Trophoblast cell (in vitro differentiated cells and primary cell): ENCODE data around the gene AURKA.
"Not testable (repeated sequence)": the region's sequence is repeated elsewhere in the genome, so short reads cannot be mapped to it uniquely, and the experiment has no call there.

Source experiments
- DNase-seq, 2 donors: peaks; one replicate each; pipeline ENCODE4 v3.0.0-alpha.2; 2016
- H2AFZ ChIP-seq: 2 replicates; pipeline ENCODE4 v1.6.1; 2013; ENCODE audit warnings: low read length, moderate library complexity, mild to moderate bottlenecking; ENCODE audit not compliant: insufficient read depth, poor library complexity
- H2AK5ac ChIP-seq: 2 replicates; pipeline ENCODE4 v1.6.1; 2013; ENCODE audit warnings: mild to moderate bottlenecking, low read length
- H2BK120ac ChIP-seq: 2 replicates; pipeline ENCODE4 v1.6.1; 2013; ENCODE audit warnings: low read length, mild to moderate bottlenecking, moderate library complexity; ENCODE audit not compliant: insufficient read depth, poor library complexity
- H2BK12ac ChIP-seq: 2 replicates; pipeline ENCODE4 v1.6.1; 2013; ENCODE audit warnings: mild to moderate bottlenecking, low read length, moderate library complexity
- H2BK5ac ChIP-seq: 2 replicates; pipeline ENCODE4 v1.6.1; 2013; ENCODE audit warnings: low read length, low read depth, moderate library complexity, mild to moderate bottlenecking; ENCODE audit not compliant: poor library complexity
- H3K14ac ChIP-seq: 2 replicates; pipeline ENCODE4 v1.6.1; 2013; ENCODE audit warnings: mild to moderate bottlenecking, low read length
- H3K18ac ChIP-seq: 2 replicates; pipeline ENCODE4 v1.6.1; 2013; ENCODE audit warnings: mild to moderate bottlenecking, low read length
- H3K23ac ChIP-seq: 2 replicates; pipeline ENCODE4 v1.6.1; 2013; ENCODE audit warnings: low read length
- H3K27ac ChIP-seq: 2 replicates; pipeline ENCODE4 v1.5.1; 2013; ENCODE audit warnings: low read depth, mild to moderate bottlenecking, inconsistent platforms, low read length, moderate library complexity
- H3K27me3 ChIP-seq: 2 replicates; pipeline ENCODE4 v1.6.1; 2013; ENCODE audit warnings: inconsistent platforms, mild to moderate bottlenecking, low read length, moderate library complexity; ENCODE audit not compliant: insufficient read depth
- H3K36me3 ChIP-seq, 2 experiments: 1 replicate in 1 of 2; 2 replicates in 1 of 2; pipeline ENCODE4 v1.6.1; 2013; ENCODE audit warnings: low read length in 2 of 2, mild to moderate bottlenecking in 2 of 2, moderate library complexity in 1 of 2; ENCODE audit not compliant: insufficient read depth in 2 of 2, control insufficient read depth in 1 of 2
- H3K4ac ChIP-seq: 2 replicates; pipeline ENCODE4 v1.6.1; 2013; ENCODE audit warnings: low read depth, mild to moderate bottlenecking, low read length, moderate library complexity
- H3K4me1 ChIP-seq, 2 experiments: 1 replicate in 1 of 2; 2 replicates in 1 of 2; pipeline ENCODE4 v1.6.1; 2013; ENCODE audit warnings: low read length in 2 of 2, mild to moderate bottlenecking in 2 of 2, moderate library complexity in 1 of 2; ENCODE audit not compliant: insufficient read depth in 2 of 2, control insufficient read depth in 1 of 2
- H3K4me2 ChIP-seq: 2 replicates; pipeline ENCODE4 v1.6.1; 2013; ENCODE audit warnings: inconsistent platforms, mild to moderate bottlenecking, low read length, moderate library complexity
- H3K4me3 ChIP-seq: 2 replicates; pipeline ENCODE4 v1.5.1; 2013; ENCODE audit warnings: mild to moderate bottlenecking, low read depth, low read length, inconsistent platforms
- H3K79me1 ChIP-seq: one replicate; pipeline ENCODE4 v1.6.1; 2013; ENCODE audit warnings: low read length
- H3K79me2 ChIP-seq: 2 replicates; pipeline ENCODE4 v1.6.1; 2013; ENCODE audit warnings: low read length, mild to moderate bottlenecking; ENCODE audit not compliant: control insufficient read depth, insufficient read depth, poor library complexity
- H3K9ac ChIP-seq: 2 replicates; pipeline ENCODE4 v1.6.1; 2013; ENCODE audit warnings: mild to moderate bottlenecking, low read length
- H3K9me3 ChIP-seq: 2 replicates; pipeline ENCODE4 v1.6.1; 2013; ENCODE audit warnings: low read depth, mild to moderate bottlenecking, control low read depth, inconsistent platforms, low read length; ENCODE audit not compliant: insufficient read depth
- H4K12ac ChIP-seq: 2 replicates; pipeline ENCODE4 v1.6.1; 2013; ENCODE audit warnings: low read depth, mild to moderate bottlenecking, low read length, moderate library complexity
- H4K8ac ChIP-seq: 2 replicates; pipeline ENCODE4 v1.6.1; 2013; ENCODE audit warnings: low read depth, mild to moderate bottlenecking, low read length, moderate library complexity
- H4K91ac ChIP-seq: one replicate; pipeline ENCODE4 v1.6.1; 2013; ENCODE audit warnings: low read depth, mild to moderate bottlenecking, low read length, moderate library complexity
- WGBS: extraction: QIAGEN DNeasy Blood & Tissue Kit; methylation state at CpG from one replicate; pipeline ENCODE4 v1.1.7; 2013; ENCODE audit warnings: missing lambda C conversion rate; ENCODE audit not compliant: insufficient read length, insufficient coverage; ENCODE audit errors: extremely low coverage; 5-methylcytosine and 5-hydroxymethylcytosine counted together

AURKA gene

GRCh38 chr20:56392881-56393482 is 967 bp upstream of the AURKA start:
- Histone ChIP-seq H3K23ac (no peak overlapping the region), H2BK5ac (peak overlapping the region; percentile 66), H2BK12ac (no peak overlapping the region), H3K4ac (peak overlapping the region; percentile 9), H4K8ac (peak overlapping the region; percentile 40), H4K12ac (peak overlapping the region; percentile 78), H4K91ac (peak overlapping the region; percentile 17), H2AK5ac (no peak overlapping the region), H2BK120ac (peak overlapping the region; percentile 40), H3K27me3 (no peaks in the 10 kb centered on the region), H3K79me2 (peaks cover 14% of the 10 kb centered on the region), H3K9ac (peak overlapping the region; percentile 83), H3K79me1 (peaks cover 9% of the 10 kb centered on the region), H3K27ac (peak overlapping the region; percentile 81), H3K4me3 (peak overlapping the region; percentile 90), H3K36me3 (peaks cover 12 to 40% of the 10 kb centered on the region in 2 experiments), H3K4me2 (peak overlapping the region; percentile 67), H3K14ac (peak overlapping the region; percentile 38), H2AFZ (peak overlapping the region; percentile 13), H3K18ac (peak overlapping the region; percentile 4), H3K4me1 (peaks cover 0 to 8% of the 10 kb centered on the region in 2 experiments), H3K9me3 (no peaks in the 10 kb centered on the region)
- DNase-seq = no peak
- WGBS = no CpG with 5 or more reads among the region's 18 CpGs

GRCh38 chr20:56391596-56392131 is 351 bp downstream of the AURKA start:
- Histone ChIP-seq H2BK12ac (no peak overlapping the region), H3K27me3 (no peaks in the 10 kb centered on the region), H2AFZ (peak overlapping the region; percentile 68), H2AK5ac (no peak overlapping the region), H3K79me1 (peaks cover 9% of the 10 kb centered on the region), H3K9ac (peak overlapping the region; percentile 59), H3K4me1 (peaks cover 0 to 8% of the 10 kb centered on the region in 2 experiments), H3K4me3 (peak overlapping the region; percentile 87), H3K79me2 (peaks cover 14% of the 10 kb centered on the region), H4K91ac (peak overlapping the region; percentile 67), H4K8ac (peak overlapping the region; percentile 63), H3K4ac (peak overlapping the region; percentile 80), H3K9me3 (no peaks in the 10 kb centered on the region), H3K23ac (no peak overlapping the region), H4K12ac (peak overlapping the region; percentile 14), H3K36me3 (peaks cover 10 to 34% of the 10 kb centered on the region in 2 experiments), H3K27ac (peak overlapping the region; percentile 22), H2BK5ac (peak overlapping the region; percentile 52), H3K14ac (peak overlapping the region; percentile 41), H2BK120ac (peak overlapping the region; percentile 15), H3K4me2 (peak overlapping the region; percentile 76), H3K18ac (peak overlapping the region; percentile 48)
- no CpG with 5 or more reads among the region's 29 CpGs for WGBS
- DNase-seq = peak; percentile 6 to 11

- H4K8ac ChIP-seq = no peak overlapping the region
- H3K14ac ChIP-seq = no peak overlapping the region
- peaks cover 13 to 37% of the 10 kb centered on the region in 2 experiments for H3K36me3 ChIP-seq
- H3K4me2 ChIP-seq = peak overlapping the region; percentile 76
- H3K23ac ChIP-seq = no peak overlapping the region
- peaks cover 9% of the 10 kb centered on the region for H3K79me1 ChIP-seq
- H3K4me1 ChIP-seq = peaks cover 0 to 8% of the 10 kb centered on the region in 2 experiments
- H3K27ac ChIP-seq = no peak overlapping the region
- WGBS = no CpG with 5 or more reads among the region's 10 CpGs
- H3K79me2 ChIP-seq = peaks cover 15% of the 10 kb centered on the region
- no peak overlapping the region for H2BK12ac ChIP-seq
- peak overlapping the region; percentile 66 for H3K4ac ChIP-seq
- H3K9me3 ChIP-seq = no peaks in the 10 kb centered on the region
- no peak for DNase-seq
- H4K91ac ChIP-seq = no peak overlapping the region
- H2BK120ac ChIP-seq = no peak overlapping the region
- no peaks in the 10 kb centered on the region for H3K27me3 ChIP-seq
- no peak overlapping the region for H2AK5ac ChIP-seq
- peak overlapping the region; percentile 87 for H3K4me3 ChIP-seq
- no peak overlapping the region for H3K18ac ChIP-seq
- H3K9ac ChIP-seq = no peak overlapping the region
- no peak overlapping the region for H2BK5ac ChIP-seq
- H2AFZ ChIP-seq = no peak overlapping the region
- H4K12ac ChIP-seq = no peak overlapping the region
These were observed 978 bp downstream of the AURKA start for GRCh38 chr20:56391037-56391436.

- H4K91ac ChIP-seq, H3K18ac ChIP-seq, H3K23ac ChIP-seq, H2AFZ ChIP-seq, H3K9me3 ChIP-seq, H4K12ac ChIP-seq, H3K14ac ChIP-seq, H3K4me2 ChIP-seq, H2AK5ac ChIP-seq, H2BK12ac ChIP-seq, H4K8ac ChIP-seq, H3K4me1 ChIP-seq, DNase-seq, H3K4me3 ChIP-seq, H2BK5ac ChIP-seq, H2BK120ac ChIP-seq, H3K27ac ChIP-seq, H3K4ac ChIP-seq, H3K9ac ChIP-seq, H3K27me3 ChIP-seq: not testable (repeated sequence)
- no CpG with 5 or more reads among the region's 9 CpGs for WGBS
- peaks cover 16 to 36% of the 10 kb centered on the region in 2 experiments for H3K36me3 ChIP-seq
- H3K79me2 ChIP-seq = peaks cover 16% of the 10 kb centered on the region
- peaks cover 11% of the 10 kb centered on the region for H3K79me1 ChIP-seq
These were observed 1.6 kb downstream of the AURKA start for GRCh38 chr20:56390396-56390795.
